ENCODE data around the gene CAPN8. TPM values are rescaled to one million over a fixed set of nuclear protein-coding genes. Genes with fewer than 3 reads are reported as not detected.

Gene CAPN8
- total RNA-seq, 1 donor from 2014 or later: not detected

GRCh38 chr1:223618680-223619079 is 46.8 kb downstream of the CAPN8 start:
- DNase-seq (ENCODE audit: low spot score): no peak

DNA sequence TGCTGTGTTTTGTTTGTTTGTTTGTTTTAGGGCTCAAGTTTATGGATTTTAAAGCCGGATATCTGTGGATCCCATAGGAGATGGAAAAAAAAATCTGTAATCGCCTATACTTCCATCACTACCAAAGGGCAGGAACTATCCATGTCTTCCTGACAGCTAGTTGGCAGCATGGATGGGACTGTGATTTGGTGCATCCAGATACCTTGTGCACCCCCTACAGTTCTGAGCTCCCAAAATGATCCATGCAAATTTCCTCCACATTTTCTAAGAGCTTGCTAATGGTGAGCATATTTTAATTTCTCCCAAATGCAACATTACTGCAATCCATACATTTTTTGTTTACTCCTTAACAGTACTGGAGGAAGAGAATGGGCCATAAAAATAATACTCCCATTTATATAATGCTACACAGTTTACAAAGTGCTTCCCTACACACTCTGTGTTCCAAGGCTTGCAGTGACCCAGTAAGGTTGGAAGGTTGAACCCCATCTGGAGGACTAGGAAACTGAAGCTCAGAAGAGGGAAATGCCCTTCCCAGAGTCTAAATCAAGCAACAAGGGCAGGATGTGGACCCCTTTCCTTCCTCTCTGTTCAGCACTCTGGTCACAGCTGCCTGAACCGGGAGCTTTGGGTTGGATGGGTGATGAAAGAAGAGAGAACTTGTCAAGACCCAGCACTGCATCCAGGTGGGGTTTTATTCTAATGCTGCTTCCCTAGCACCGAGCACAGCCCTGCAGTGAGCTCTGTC is 48.0 kb downstream of the CAPN8 start:
- no peak for DNase-seq (ENCODE audit: low spot score)

- no peak for DNase-seq (ENCODE audit: low spot score)
These were observed 48.9 kb downstream of the CAPN8 start for GRCh38 chr1:223616586-223616985.

- no peak for DNase-seq (ENCODE audit: low spot score)
These were observed 53.6 kb downstream of the CAPN8 start for GRCh38 chr1:223611936-223612335.

GRCh38 chr1:223609977-223610376 is 55.5 kb downstream of the CAPN8 start:
- no peak for DNase-seq (ENCODE audit: low spot score)

DNA sequence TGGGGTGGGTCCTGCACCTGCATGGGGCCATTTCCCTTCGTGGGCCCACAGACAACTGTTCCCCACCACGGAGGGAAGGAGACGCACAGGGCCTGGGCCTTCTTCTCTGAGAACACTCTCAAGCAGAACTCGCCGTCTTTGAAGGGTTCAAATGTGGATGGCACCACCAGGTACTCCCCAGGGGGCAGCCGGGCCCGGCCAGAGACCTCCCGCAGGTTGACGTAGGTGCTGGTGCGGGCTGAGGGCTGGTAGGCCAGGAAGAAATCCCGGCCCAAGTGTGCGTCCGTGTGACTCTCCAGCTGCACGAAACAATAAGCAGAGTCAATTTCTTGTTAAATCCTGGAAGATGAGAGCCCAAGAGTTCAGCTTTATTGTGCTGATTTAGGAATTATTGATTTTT is 56.4 kb downstream of the CAPN8 start:
- DNase-seq (ENCODE audit: low spot score): no peak

- no peak for DNase-seq (ENCODE audit: low spot score)
These were observed 107.0 kb downstream of the CAPN8 start for GRCh38 chr1:223558512-223558911.

DNA sequence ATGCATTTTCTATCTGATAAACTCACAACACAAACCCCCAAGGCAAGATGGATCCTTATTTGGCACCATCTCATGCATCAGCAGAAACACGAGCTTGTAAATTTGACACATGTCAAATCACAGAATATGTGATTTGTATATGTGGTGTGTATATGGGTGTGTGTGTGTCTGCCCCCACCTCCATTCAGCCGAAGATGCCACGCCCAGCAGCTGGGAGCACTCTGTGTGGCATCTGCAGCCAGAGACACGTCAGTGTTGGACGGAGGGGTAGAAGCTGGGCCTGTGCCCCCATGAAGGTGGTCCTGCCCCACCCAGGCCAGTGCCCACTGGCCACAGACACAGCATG is 108.4 kb downstream of the CAPN8 start:
- no peak for DNase-seq (ENCODE audit: low spot score)

DNA sequence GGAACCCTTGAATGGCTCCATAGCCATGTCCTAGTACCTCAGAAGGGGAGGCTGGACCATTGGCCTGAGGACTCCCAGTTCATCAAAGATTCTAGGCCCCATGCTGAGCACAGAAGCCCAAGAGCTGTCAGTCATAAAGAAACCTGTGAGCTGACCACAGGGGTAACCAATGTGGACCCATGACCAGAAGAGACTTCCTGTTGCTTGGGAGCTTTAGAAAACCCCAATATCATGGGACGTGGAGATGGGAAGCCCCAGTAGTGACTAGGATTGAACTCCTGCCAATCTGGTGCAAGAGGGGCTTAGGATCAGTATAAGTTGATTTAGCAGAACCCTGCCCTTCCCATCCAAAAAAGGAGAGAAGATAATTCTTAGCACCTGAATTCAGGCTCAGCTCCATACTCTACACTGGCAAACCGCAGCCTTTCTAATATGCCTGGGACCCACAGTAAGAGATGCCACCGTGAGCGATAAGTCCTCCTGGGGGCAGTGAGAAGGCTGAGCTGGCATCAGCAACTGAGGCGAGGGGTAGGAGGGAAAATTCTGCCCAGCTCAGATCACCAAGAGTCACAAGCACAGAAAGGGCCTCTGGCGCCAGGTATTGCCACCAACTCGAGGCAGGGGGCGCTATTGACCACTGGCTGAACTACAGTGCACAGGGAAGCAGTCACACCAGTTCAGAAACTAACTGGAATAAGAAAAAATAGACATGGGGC is 108.9 kb downstream of the CAPN8 start:
- DNase-seq (ENCODE audit: low spot score): no peak

DNA sequence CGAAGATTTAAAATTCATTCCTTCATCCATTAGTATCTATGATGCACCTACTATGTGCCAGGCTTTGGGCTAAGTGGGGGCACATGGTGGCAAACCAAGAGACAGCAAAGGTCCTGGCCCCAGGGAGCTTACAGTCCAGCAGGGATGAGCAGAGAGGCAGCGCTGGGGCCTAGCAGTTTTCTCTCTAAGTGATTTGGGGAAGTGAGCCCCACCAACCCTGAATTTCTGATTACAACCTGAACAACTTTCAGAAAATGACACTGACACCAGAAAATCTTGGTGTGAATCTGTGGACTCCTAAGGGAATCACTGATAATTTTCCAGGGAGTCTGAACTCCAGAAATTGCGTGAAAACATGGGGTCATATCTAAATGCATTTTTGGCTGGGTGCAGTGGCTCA is 111.5 kb downstream of the CAPN8 start:
- DNase-seq (ENCODE audit: low spot score): no peak

GRCh38 chr1:223551610-223552009 is 113.9 kb downstream of the CAPN8 start:
- DNase-seq (ENCODE audit: low spot score): no peak

- DNase-seq (ENCODE audit: low spot score): no peak
These were observed 115.8 kb downstream of the CAPN8 start for GRCh38 chr1:223549740-223550139.

DNA sequence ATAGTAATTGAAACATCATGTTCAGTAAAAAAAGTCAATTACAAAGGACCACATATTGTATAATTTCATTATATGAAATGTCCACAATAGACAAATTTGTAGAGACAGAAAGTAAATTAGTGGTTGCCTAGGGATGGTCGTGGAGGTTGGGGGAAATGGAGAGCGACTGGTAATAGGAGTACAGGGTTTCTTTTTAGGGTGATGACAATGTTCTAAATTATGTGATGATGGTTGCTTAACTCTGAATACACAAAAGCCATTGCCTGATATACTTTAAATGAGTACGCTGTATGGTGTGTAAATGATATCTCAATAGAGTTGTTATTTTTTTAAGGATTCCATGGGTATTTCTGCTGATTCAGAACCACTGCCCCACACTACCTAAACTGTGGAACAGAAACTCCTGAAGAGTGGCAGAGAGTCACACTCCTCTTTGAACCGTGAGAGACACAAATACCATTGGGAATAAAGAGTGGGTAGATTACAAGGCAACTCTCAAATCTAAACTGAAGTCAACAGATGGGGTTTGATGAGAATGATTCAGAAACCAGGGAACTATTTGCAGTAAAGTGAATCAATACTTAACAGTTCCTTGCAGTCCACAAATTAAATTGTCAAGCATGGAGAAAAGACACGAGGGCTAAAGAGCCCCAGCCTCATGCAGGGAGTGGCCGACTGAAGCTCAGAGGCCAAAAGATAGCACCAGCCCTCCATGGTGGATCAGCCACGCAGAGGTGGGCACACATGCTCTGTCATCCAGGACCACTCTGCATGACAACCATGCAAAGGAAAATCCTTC is 118.0 kb downstream of the CAPN8 start:
- no peak for DNase-seq (ENCODE audit: low spot score)

DNA sequence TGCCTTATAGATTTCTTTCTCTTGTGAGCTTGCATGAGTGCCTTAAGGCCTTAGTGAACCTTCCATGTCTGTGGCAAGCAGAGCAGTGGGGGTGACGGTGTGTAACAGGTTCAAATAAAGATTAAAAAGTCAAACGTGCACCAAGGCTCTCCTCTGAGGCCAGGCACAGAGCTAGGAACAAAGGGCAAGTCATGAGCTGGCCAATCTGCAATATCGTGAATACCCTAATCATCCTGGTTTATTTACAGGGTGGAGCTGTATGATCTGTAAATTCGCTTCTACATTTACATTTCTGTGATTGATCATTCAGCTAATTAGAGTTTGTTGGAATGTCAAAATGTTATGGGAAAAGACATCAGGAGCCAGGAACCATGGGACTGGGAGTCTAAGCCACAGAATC is 120.2 kb downstream of the CAPN8 start:
- no peak for DNase-seq (ENCODE audit: low spot score)

DNA sequence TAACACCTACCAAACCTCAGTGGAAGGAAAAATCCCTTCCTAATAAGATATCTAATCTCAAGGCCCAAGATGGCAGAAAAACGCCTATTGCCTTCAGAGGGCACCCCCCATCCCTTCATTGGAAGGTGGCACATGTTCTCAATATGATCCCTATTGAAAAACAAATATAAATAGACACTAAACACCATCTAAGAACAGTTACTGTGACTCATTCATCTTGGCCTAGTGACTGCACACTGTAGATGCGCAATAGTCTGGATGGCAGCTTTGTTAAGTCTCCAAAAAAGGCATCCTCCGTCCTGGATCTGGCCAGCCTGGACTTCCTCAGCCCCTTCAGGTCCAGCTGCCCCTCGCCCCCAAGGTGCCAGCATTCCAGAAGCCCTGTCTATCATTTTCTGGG is 121.9 kb downstream of the CAPN8 start:
- DNase-seq (ENCODE audit: low spot score): no peak

DNA sequence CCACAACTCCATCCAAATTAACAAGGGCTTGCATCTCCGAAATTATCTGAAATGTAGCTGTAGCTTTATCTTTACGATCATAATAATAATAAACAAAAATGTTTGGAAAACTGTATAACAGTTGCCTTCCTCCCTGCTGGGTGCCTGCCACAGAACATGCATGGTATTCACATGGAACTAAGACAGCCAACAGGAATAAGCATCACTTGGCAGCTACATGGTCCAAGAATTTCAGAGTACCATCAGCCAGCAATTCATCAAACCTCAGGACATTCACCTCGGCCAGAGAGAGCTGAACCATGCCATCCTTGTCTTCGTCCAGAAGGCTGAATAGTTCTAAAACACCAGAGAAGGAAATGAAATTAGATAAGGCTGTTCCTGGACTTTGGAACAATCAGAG is 122.7 kb downstream of the CAPN8 start:
- DNase-seq (ENCODE audit: low spot score): no peak

DNA sequence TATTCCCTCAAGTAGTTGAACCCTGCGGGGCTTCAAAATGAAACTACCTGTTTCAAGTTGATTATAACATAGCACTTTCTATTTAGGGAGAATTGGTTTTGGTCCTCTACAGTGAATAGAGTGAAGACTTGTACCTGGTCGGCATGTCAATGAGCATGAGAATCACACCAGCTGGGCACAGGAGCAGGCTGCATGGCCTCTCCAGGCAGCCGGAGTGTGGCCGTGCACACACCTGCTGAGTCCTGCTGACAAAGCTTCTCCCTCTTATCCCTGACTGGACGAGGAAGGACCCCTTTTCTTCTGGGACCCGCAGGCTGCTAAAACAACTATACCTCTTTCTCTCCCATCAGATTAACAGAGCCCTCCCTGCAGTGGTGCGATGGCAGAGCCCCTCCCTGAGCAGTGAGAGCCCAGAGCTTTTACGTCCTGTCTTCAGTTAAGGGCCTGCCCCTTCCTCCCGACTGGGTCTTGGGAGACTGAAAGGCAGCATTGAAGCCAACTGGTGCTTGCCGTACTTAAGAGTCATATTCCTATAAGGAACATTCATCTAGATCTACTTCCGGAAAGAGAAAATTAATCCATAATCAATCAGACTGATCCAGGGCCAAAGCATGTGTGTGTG is 124.9 kb downstream of the CAPN8 start:
- no peak for DNase-seq (ENCODE audit: low spot score)

DNA sequence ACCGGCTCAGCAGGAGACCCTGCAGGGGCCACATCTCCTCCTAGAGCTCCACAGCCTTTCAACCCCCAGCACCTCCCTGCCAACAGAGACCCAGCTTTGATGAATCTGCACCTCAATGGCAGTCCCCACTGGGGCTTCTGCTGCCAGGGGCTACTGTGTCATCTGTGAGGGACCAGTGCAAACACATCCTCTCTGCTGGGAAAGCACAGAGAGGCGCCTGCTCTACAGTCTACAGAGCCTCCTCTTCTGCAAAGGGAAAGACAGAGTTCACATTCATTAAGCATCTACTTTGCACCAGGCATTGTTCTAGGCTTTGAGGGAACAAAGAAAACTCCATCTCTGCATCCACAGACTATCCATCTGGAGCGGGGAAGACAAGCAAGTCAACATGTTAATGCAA is 125.8 kb downstream of the CAPN8 start:
- no peak for DNase-seq (ENCODE audit: low spot score)

GRCh38 chr1:223538981-223539380 is 126.5 kb downstream of the CAPN8 start:
- DNase-seq (ENCODE audit: low spot score): no peak

- no peak for DNase-seq (ENCODE audit: low spot score)
These were observed 130.2 kb downstream of the CAPN8 start for GRCh38 chr1:223535319-223535718.

DNA sequence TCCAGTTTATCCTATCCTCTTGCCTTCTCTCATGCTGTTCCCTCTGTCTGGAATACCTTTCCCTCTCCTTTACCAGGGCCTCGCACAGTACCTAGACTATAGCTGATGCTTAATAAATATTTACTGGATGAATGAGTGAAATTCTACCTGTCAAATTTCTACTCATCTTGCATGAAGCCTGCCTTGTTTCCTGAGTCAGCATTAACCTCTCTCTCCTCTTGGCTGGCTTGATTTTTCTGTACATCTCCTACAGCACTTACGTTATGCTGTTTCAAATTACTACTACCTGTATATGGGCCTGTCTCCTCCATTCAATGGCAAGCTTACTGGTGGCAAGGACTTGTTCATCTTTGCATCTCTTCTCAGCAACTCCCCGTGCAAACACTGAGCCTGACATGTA is 130.8 kb downstream of the CAPN8 start:
- no peak for DNase-seq (ENCODE audit: low spot score)

GRCh38 chr1:223533708-223534107 is 131.8 kb downstream of the CAPN8 start:
- DNase-seq (ENCODE audit: low spot score): no peak
